Glutamatergic neuron (in vitro differentiated cells): Measurements from ENCODE around the gene ZWILCH. TPM values are rescaled to one million over a fixed set of nuclear protein-coding genes. Genes with fewer than 3 reads are reported as not detected.

Source experiments
- DNase-seq: peaks from one replicate; pipeline ENCODE4 v3.0.0; 2022
- H3K27ac Mint-ChIP-seq: one replicate; pipeline ENCODE4 v1.8.0; 2020; ENCODE audit warnings: mild to moderate bottlenecking, mixed read lengths, inconsistent platforms; ENCODE audit not compliant: unreplicated experiment
- H3K27me3 Mint-ChIP-seq: one replicate; pipeline ENCODE4 v1.8.0; 2020; ENCODE audit warnings: mild to moderate bottlenecking, moderate library complexity, mixed read lengths, inconsistent platforms; ENCODE audit not compliant: unreplicated experiment
- H3K36me3 Mint-ChIP-seq: one replicate; pipeline ENCODE4 v1.8.0; 2020; ENCODE audit warnings: mild to moderate bottlenecking, mixed read lengths, inconsistent platforms; ENCODE audit not compliant: unreplicated experiment
- H3K4me1 Mint-ChIP-seq: one replicate; pipeline ENCODE4 v1.8.0; 2020; ENCODE audit warnings: mild to moderate bottlenecking, low read depth, mixed read lengths, inconsistent platforms; ENCODE audit not compliant: unreplicated experiment
- H3K4me3 Mint-ChIP-seq: one replicate; pipeline ENCODE4 v1.8.0; 2020; ENCODE audit warnings: mild to moderate bottlenecking, mixed read lengths, inconsistent platforms; ENCODE audit not compliant: unreplicated experiment
- H3K9me3 Mint-ChIP-seq: one replicate; pipeline ENCODE4 v1.8.0; 2020; ENCODE audit warnings: mild to moderate bottlenecking, moderate library complexity, mixed read lengths, inconsistent platforms; ENCODE audit not compliant: unreplicated experiment
- total RNA-seq: library from RNA; stranded (reverse); fragmentation: NEBNext Ultra II Directional; extraction: Animal tissue kit (Norgen Biotek cat#: 25700); gene quantifications from one replicate; pipeline ENCODE4 v1.2.1, GENCODE V29; 2021; ENCODE audit not compliant: unreplicated experiment
- TF ChIP-seq, protein P1 (sequence below): fragments of 200-600 bp; sonication (generic); IDR thresholded peaks from one replicate; pipeline ENCODE4 v1.5.0; 2021; ENCODE audit not compliant: partially characterized antibody, unreplicated experiment

The ZWILCH gene
- total RNA-seq, 1 donor from 2014 or later: 21.8 TPM

DNA sequence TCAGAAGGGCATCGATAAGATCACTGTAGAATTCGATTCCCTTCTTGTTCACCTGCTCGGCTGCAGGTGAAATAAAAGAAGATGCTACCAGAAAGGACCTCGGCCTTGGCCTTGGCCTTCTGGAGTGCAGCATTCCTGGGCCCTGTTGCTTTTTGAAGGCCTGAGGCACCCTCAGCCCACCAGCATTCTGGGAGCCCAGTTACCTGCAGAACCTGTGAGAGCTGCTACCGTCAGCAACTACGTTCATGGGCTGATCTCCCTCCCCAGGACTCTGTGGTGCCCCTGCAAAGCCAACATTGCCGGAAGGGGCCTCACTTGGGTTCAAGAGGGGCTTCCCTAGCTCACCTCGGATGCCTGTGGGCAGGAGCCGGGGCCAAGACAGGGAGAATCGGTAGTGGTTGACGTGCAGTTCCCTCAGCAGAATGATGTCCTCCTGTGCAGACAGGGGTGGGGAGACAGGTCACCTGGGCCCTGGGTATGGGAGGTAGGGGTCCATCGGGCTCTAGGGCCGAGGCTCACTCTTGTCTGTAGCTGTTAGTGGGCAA, 58.5 kb downstream of the ZWILCH start:
- no peaks in the 10 kb centered on the region for H3K36me3 Mint-ChIP-seq
- H3K27ac Mint-ChIP-seq: no peak overlapping the region
- H3K9me3 Mint-ChIP-seq: peaks cover 11% of the 10 kb centered on the region
- DNase-seq: no peak
- H3K4me1 Mint-ChIP-seq: peaks cover 10% of the 10 kb centered on the region
- peaks cover 7% of the 10 kb centered on the region for H3K27me3 Mint-ChIP-seq
- TF ChIP-seq, protein P1, sequence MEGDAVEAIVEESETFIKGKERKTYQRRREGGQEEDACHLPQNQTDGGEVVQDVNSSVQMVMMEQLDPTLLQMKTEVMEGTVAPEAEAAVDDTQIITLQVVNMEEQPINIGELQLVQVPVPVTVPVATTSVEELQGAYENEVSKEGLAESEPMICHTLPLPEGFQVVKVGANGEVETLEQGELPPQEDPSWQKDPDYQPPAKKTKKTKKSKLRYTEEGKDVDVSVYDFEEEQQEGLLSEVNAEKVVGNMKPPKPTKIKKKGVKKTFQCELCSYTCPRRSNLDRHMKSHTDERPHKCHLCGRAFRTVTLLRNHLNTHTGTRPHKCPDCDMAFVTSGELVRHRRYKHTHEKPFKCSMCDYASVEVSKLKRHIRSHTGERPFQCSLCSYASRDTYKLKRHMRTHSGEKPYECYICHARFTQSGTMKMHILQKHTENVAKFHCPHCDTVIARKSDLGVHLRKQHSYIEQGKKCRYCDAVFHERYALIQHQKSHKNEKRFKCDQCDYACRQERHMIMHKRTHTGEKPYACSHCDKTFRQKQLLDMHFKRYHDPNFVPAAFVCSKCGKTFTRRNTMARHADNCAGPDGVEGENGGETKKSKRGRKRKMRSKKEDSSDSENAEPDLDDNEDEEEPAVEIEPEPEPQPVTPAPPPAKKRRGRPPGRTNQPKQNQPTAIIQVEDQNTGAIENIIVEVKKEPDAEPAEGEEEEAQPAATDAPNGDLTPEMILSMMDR: no peak
- no peak overlapping the region for H3K4me3 Mint-ChIP-seq

DNA sequence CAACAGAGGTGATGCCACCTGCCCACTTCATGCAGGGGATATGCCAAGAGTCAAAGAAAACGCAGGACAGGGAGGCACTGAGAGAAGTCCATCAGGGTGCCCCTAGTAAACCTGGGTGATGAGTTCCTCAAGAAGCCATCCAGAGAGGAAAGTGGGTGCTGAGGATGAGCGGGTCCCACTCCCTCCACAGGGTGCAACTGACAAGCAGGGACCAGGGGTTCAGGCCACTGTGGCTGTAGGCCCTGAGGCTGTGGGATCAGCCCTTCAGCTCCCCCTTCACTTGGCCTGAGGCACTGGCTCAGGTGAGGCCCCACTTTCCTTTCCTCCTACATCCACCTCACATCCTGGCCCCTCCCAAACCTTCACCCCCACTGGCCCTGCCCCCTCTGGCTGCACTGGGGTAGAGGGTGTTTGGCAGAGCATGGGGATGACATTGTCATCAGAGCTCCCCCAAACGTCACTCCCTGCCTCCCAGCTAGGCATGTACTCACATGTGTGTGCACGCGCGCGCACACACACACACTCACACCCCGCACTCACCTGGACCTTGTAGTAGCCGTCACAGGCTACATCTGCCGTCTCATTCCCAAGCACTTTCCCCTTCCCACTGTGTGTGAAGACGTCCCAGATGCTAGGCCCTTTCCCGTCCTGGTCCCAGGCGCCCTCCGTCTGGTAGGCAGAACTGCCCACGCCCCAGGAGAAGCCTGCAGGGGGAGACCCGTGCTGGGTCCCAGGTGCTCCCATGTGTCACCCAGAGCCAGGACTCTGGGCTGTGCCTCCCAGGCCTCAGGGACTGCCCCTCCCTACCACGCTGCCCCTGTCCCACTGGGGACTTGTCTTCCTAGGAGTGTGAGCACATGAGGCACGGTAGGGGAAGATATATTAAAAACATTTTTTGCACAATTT, 59.3 kb downstream of the ZWILCH start:
- Mint-ChIP-seq H3K27ac (no peak overlapping the region), H3K4me3 (no peak overlapping the region)

GRCh38 chr15:66565141-66565641, 60.1 kb downstream of the ZWILCH start:
- H3K9me3 Mint-ChIP-seq: peaks cover 11% of the 10 kb centered on the region
- H3K4me3 Mint-ChIP-seq: no peak overlapping the region
- TF ChIP-seq, protein P1: no peak
- DNase-seq: no peak
- peaks cover 10% of the 10 kb centered on the region for H3K4me1 Mint-ChIP-seq
- H3K36me3 Mint-ChIP-seq: no peaks in the 10 kb centered on the region
- H3K27ac Mint-ChIP-seq: no peak overlapping the region
- H3K27me3 Mint-ChIP-seq: peaks cover 7% of the 10 kb centered on the region

More for the DNA sequence above, 59.3 kb downstream of the ZWILCH start:
- TF ChIP-seq, protein P1: no peak
- H3K27me3 Mint-ChIP-seq: peaks cover 7% of the 10 kb centered on the region
- H3K9me3 Mint-ChIP-seq: peaks cover 11% of the 10 kb centered on the region
- peaks cover 10% of the 10 kb centered on the region for H3K4me1 Mint-ChIP-seq
- DNase-seq: peak; percentile 41
- H3K36me3 Mint-ChIP-seq: no peaks in the 10 kb centered on the region

- TF ChIP-seq, protein P1: no peak
- no peak for DNase-seq
- H3K4me1 Mint-ChIP-seq: peaks cover 10% of the 10 kb centered on the region
- H3K36me3 Mint-ChIP-seq: no peaks in the 10 kb centered on the region
- H3K27ac Mint-ChIP-seq: peak within 1 kb of the TSS; percentile 12
- H3K4me3 Mint-ChIP-seq: peak within 1 kb of the TSS; percentile 30
- peaks cover 7% of the 10 kb centered on the region for H3K27me3 Mint-ChIP-seq
- H3K9me3 Mint-ChIP-seq: peaks cover 7% of the 10 kb centered on the region
Measured at GRCh38 chr15:66565741-66566144, 60.6 kb downstream of the ZWILCH start, which contains the start of gene LCTL. TSS of gene LCTL (minus strand) at chr15:66565998. CDS start at chr15:66565365, 633 bp downstream.
